Retinal pigment epithelial cell (primary cell): ENCODE results near the gene SIPA1L3.

Source experiments
- DNase-seq: peaks from one replicate; pipeline ENCODE4 v3.0.0-alpha.2; 2010; ENCODE audit warnings: low read depth
- H3K4me3 ChIP-seq: 2 replicates; pipeline ENCODE4 v1.5.1; 2011; ENCODE audit warnings: mild to moderate bottlenecking, low read length, control low read depth, moderate library complexity
- TF ChIP-seq, protein P1 (sequence below): conservative IDR thresholded peaks from 2 replicates; pipeline ENCODE4 v1.5.1; 2011; ENCODE audit warnings: low read depth, low read length, control low read depth, inconsistent platforms

Gene SIPA1L3

DNA sequence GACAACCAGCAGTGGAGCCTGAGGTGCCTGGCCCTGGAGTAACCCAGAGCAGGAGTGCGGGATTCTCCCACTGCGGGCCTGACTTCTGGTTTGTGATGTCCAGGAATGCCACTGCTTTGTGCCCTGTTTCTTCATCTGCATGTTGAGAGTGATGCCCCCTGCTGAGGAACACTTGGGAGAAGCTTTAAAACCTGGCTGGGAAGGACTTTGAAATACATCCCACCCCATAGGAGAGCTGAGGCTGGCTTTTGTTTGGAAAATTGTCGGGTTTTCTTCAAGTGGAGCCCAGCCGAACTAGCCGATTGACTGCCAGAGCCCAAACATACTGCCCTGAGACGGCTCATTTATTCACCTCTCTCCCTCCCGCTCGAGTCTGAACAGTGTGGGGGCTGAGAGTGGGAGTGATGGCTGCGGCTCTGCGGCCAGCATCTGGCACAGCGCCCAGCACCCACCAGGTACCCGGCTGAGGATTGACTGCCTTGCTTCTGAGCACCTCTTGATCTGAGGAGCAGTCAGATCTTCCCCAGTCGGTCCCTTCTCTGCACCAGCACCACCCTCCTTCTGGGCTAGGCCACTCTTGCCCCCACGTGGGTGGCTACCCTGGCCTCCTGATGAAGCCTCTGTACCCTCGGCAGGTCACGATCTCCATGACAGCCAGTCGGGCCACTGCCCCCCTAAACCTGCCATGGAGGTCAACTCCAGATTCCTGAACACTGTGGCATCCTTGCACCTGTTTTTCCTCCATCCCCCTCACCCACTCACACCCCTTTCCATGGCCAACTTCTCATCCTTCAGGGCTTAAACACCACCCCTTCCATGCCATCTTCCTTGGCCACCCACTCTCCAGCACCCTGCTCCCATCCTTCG is 148.9 kb downstream of the SIPA1L3 start:
- TF ChIP-seq, protein P1, sequence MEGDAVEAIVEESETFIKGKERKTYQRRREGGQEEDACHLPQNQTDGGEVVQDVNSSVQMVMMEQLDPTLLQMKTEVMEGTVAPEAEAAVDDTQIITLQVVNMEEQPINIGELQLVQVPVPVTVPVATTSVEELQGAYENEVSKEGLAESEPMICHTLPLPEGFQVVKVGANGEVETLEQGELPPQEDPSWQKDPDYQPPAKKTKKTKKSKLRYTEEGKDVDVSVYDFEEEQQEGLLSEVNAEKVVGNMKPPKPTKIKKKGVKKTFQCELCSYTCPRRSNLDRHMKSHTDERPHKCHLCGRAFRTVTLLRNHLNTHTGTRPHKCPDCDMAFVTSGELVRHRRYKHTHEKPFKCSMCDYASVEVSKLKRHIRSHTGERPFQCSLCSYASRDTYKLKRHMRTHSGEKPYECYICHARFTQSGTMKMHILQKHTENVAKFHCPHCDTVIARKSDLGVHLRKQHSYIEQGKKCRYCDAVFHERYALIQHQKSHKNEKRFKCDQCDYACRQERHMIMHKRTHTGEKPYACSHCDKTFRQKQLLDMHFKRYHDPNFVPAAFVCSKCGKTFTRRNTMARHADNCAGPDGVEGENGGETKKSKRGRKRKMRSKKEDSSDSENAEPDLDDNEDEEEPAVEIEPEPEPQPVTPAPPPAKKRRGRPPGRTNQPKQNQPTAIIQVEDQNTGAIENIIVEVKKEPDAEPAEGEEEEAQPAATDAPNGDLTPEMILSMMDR: peak; percentile 40
- no peak overlapping the region for H3K4me3 ChIP-seq
- no peak for DNase-seq

DNA sequence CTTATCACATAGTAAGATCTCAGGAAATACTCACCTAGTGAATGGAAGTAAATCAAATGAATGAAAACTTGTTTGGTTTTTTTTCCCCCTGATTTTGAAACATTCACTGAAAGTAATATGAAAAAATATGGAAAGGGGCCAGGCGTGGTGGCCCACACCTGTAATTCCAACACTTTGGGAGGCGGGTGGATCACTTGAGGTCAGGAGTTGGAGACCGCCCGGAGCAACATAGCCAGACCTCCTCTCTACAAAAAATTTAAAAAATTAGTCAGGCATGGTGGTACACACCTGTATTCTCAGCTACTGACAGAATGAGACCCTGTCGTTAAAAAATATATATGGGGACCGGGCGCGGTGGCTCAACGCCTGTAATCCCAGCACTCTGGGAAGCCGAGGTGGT is 149.6 kb downstream of the SIPA1L3 start:
- no peak for DNase-seq
- TF ChIP-seq, protein P1: no peak
- no peak overlapping the region for H3K4me3 ChIP-seq

GRCh38 chr19:38057959-38058690 is 151.1 kb downstream of the SIPA1L3 start:
- H3K4me3 ChIP-seq: no peak overlapping the region
- no peak for DNase-seq
- TF ChIP-seq, protein P1: no peak

DNA sequence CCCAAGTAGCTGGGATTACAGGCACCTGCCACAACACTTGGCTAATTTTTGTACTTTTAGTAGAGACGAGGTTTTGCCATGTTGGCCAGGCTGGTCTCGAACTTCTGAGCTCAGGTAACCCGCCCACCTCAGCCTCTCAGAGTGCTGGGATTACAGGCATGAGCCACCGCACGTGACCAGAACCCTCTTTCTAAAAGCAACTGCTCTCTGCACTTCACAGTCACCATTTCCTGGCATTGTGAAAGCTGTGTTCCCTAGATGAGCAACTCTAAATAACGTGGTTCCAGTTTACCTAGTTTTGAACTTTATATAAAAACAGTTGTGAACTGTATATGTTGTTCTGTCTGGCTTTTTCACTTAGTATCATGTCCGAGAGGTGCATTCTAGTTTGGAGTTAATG is 152.9 kb downstream of the SIPA1L3 start:
- no peak overlapping the region for H3K4me3 ChIP-seq
- DNase-seq: no peak
- TF ChIP-seq, protein P1: no peak

- TF ChIP-seq, protein P1: no peak
- DNase-seq: no peak
- H3K4me3 ChIP-seq: no peak overlapping the region
Observed at GRCh38 chr19:38060331-38060730, 153.3 kb downstream of the SIPA1L3 start.

GRCh38 chr19:38061294-38061693 is 154.3 kb downstream of the SIPA1L3 start:
- TF ChIP-seq, protein P1: no peak

More at GRCh38 chr19:38061294-38061693, 154.3 kb downstream of the SIPA1L3 start:
- DNase-seq: no peak
- no peak overlapping the region for H3K4me3 ChIP-seq
